ENCODE results near the gene CDH23.
A peak's percentile ranks its signal among the peaks of the same experiment; 100 is the strongest.

The CDH23 gene

GRCh38 chr10:71700731-71701368 is 304.1 kb downstream of the CDH23 start:
- H3K9me3 ChIP-seq = no peaks in the 10 kb centered on the region
- peak overlapping the region; percentile 69 for H3K27ac ChIP-seq
- peaks cover 38 to 45% of the 10 kb centered on the region in 2 experiments for H3K4me1 ChIP-seq (ENCODE audit: control insufficient read depth in 1 of 2, insufficient read depth in 1 of 2, low read depth in 1 of 2, low read length in 1 of 2)
- no peak overlapping the region for H3K4me3 ChIP-seq (ENCODE audit: low read depth in 1 of 2, low read length in 1 of 2)
- H3K36me3 ChIP-seq = no peaks in the 10 kb centered on the region
- H3K27me3 ChIP-seq = no peaks in the 10 kb centered on the region
- no peak for TF ChIP-seq CTCF (IDR thresholded peaks at IDR 0.05)

DNA sequence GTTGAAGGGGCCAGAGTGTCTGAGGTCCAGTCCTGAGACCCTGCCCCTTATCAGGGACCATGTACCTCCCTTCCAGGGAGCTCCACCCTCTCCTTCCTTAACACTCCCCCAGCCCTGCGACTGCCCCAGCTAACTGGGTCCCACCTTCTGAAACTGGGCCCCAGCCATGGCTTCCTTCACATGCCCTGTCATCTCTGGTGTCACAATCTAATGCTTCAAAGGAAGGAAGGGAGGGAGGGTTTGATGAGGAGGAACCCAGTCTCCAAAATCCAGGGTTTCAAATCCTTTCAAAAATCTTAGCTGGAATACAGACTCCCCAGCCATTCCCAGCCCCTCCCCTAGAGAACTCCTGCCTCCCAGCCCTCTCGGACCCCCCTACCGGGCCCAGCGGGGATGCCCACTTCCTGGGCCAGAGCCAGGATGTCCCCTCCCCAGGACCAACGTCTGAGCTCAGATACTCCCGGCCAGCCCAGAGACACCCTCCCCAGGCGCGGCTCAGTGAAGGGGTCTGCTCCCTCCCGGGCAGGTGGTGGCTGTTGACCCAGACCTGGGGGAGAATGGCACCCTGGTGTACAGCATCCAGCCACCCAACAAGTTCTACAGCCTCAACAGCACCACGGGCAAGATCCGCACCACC is 304.9 kb downstream of the CDH23 start:
- H3K4me1 ChIP-seq (ENCODE audit: control insufficient read depth in 1 of 2, insufficient read depth in 1 of 2, low read depth in 1 of 2, low read length in 1 of 2) = peaks cover 31 to 37% of the 10 kb centered on the region in 2 experiments
- peak overlapping the region; percentile 22 to 29 for H3K4me3 ChIP-seq (ENCODE audit: low read depth in 1 of 2, low read length in 1 of 2)

DNA sequence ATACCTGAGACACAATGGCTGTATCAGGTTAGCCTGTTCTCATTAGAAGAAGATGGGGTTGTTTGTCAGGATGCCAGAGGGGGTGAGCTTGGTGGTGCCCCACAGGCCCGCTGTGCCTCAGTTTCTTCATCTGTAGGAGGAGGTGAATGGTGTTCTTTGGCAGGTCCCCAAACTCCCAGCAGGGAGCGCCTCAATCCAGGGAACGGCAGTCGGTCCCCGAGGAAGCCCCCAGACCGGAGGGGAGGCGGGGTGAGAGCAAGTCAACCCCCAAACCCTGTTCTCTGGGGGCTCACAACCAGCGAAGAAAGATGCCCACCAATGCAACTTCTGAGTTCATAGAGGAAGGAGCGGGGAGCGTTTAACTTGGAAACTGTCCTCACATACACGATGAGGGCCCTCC is 306.9 kb downstream of the CDH23 start:
- Histone ChIP-seq H3K27ac (no peak overlapping the region), H3K4me1 (ENCODE audit: control insufficient read depth in 1 of 2, insufficient read depth in 1 of 2, low read depth in 1 of 2, low read length in 1 of 2) (peaks cover 36 to 41% of the 10 kb centered on the region in 2 experiments), H3K27me3 (no peaks in the 10 kb centered on the region), H3K36me3 (peaks cover 3% of the 10 kb centered on the region), H3K9me3 (no peaks in the 10 kb centered on the region), H3K4me3 (ENCODE audit: low read depth in 1 of 2, low read length in 1 of 2) (no peak overlapping the region)
- no peak for TF ChIP-seq CTCF (IDR thresholded peaks at IDR 0.05)

More for the DNA sequence above, 304.9 kb downstream of the CDH23 start:
- no peaks in the 10 kb centered on the region for H3K9me3 ChIP-seq
- H3K36me3 ChIP-seq = no peaks in the 10 kb centered on the region
- peak overlapping the region; percentile 69 for H3K27ac ChIP-seq
- no peaks in the 10 kb centered on the region for H3K27me3 ChIP-seq
- no peak for TF ChIP-seq CTCF (IDR thresholded peaks at IDR 0.05)

DNA sequence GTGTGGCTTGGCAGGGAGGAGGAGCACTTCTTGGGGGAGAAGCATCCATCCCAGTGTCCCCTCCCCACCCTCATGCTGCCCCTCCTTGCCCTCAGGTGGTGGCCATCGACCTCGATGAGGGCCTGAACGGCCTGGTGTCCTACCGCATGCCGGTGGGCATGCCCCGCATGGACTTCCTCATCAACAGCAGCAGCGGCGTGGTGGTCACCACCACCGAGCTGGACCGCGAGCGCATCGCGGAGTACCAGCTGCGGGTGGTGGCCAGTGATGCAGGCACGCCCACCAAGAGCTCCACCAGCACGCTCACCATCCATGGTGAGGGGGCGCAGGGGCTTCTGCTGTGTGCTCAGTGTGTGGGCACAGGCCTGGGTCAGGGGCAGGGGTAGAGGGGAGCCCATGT is 308.1 kb downstream of the CDH23 start:
- no peaks in the 10 kb centered on the region for H3K27me3 ChIP-seq
- H3K9me3 ChIP-seq = no peaks in the 10 kb centered on the region
- TF ChIP-seq CTCF (IDR thresholded peaks at IDR 0.05) = no peak
- H3K27ac ChIP-seq = no peak overlapping the region
- no peak overlapping the region for H3K4me3 ChIP-seq (ENCODE audit: low read depth in 1 of 2, low read length in 1 of 2)
- peaks cover 45 to 47% of the 10 kb centered on the region in 2 experiments for H3K4me1 ChIP-seq (ENCODE audit: control insufficient read depth in 1 of 2, insufficient read depth in 1 of 2, low read depth in 1 of 2, low read length in 1 of 2)
- H3K36me3 ChIP-seq = peaks cover 3% of the 10 kb centered on the region

- H3K36me3 ChIP-seq = peaks cover 3% of the 10 kb centered on the region
- H3K9me3 ChIP-seq = no peaks in the 10 kb centered on the region
- no peak overlapping the region for H3K27ac ChIP-seq
- no peak for TF ChIP-seq CTCF (IDR thresholded peaks at IDR 0.05)
- H3K27me3 ChIP-seq = no peaks in the 10 kb centered on the region
- H3K4me3 ChIP-seq (ENCODE audit: low read depth in 1 of 2, low read length in 1 of 2) = no peak overlapping the region
- peaks cover 38 to 42% of the 10 kb centered on the region in 2 experiments for H3K4me1 ChIP-seq (ENCODE audit: control insufficient read depth in 1 of 2, insufficient read depth in 1 of 2, low read depth in 1 of 2, low read length in 1 of 2)
Observed at GRCh38 chr10:71705582-71705981, 308.9 kb downstream of the CDH23 start.

Measured in neutrophil (primary cell).